Measurements from ENCODE around the gene ECD.

Gene ECD

DNA sequence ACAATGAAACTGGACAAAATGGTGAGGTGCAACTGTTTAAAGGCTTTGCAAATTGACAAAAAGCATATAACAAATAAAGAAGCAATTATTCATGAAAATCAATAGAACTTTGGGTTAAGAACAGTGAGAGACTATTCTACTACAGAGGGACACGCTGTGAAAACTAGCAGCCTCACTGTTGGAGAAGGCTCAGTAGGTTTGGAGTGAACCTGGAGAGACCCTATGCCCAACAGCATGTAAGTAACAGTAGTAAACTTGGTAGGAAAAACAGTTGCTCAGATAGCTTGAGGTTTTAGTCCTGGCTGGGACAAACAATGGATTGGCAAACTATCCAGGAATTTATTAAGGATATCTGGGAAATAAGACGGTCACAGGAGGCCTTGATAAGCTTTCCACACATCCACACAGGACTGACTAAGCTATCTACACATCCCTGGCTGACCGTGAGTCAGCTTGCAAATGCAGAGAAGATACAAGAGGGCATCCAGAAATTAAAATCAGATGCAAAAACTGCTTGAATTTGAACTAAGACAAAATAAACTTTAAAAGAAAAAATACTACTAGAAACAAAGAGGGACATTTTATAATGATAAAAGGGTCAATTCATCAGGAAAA lies 16.0 kb upstream of the ECD start:
- H4K91ac ChIP-seq (ENCODE audit: low read depth, low read length, poor library complexity) = no peak overlapping the region
- no peak overlapping the region for H3K14ac ChIP-seq (ENCODE audit: low read length)

GRCh38 chr10:73182568-73182967 lies 14.8 kb upstream of the ECD start:
- H3K4me2 ChIP-seq (ENCODE audit: insufficient read depth, low read length, poor library complexity, severe bottlenecking) = no peak overlapping the region
- no peak for DNase-seq (ENCODE audit: low spot score)
- no peak overlapping the region for H3K27ac ChIP-seq (replicated peaks; ENCODE audit: low read length)
- no peak overlapping the region for H3K4me3 ChIP-seq (ENCODE audit: low read length in 2 of 2)
- H3K79me1 ChIP-seq (ENCODE audit: low read depth, low read length) = no peaks in the 10 kb centered on the region
- no peak overlapping the region for H2AK5ac ChIP-seq (ENCODE audit: low read depth, low read length)
- no CpG with 5 or more reads among the region's 2 CpGs for WGBS, 2 donors (ENCODE audit: extremely low coverage in 2 of 2, insufficient read length in 2 of 2, insufficient replicate concordance in 1 of 2)
- H2AFZ ChIP-seq (ENCODE audit: low read length) = no peak overlapping the region
- H3K9ac ChIP-seq (ENCODE audit: low read depth, low read length, poor library complexity) = no peak overlapping the region
- H3K4ac ChIP-seq (ENCODE audit: low read length) = no peak overlapping the region
- H2BK5ac ChIP-seq (ENCODE audit: low read length) = no peak overlapping the region
- H3K23ac ChIP-seq (ENCODE audit: low read depth, low read length, poor library complexity) = no peak overlapping the region
- H3K18ac ChIP-seq (ENCODE audit: low read length) = no peak overlapping the region
- H4K8ac ChIP-seq (ENCODE audit: low read depth, low read length) = no peak overlapping the region
- H3K4me1 ChIP-seq (ENCODE audit: control insufficient read depth in 2 of 2, insufficient read depth in 1 of 2, low read depth in 1 of 2, low read length in 2 of 2) = no peaks in the 10 kb centered on the region
- no peak overlapping the region for H3K14ac ChIP-seq (ENCODE audit: low read length)
- H4K91ac ChIP-seq (ENCODE audit: low read depth, low read length, poor library complexity) = no peak overlapping the region
- H2BK12ac ChIP-seq (ENCODE audit: low read length) = no peak overlapping the region
- H3K36me3 ChIP-seq (replicated peaks in 1 of 2; ENCODE audit: control insufficient read depth in 2 of 2, insufficient read depth in 2 of 2, low read length in 2 of 2) = peaks cover 10 to 64% of the 10 kb centered on the region in 2 donors
- no peak overlapping the region for H2BK15ac ChIP-seq (ENCODE audit: low read length)
- H3K9me3 ChIP-seq (replicated peaks in 1 of 2; ENCODE audit: control insufficient read depth in 2 of 2, insufficient read depth in 1 of 2, low read depth in 1 of 2, low read length in 2 of 2) = no peaks in the 10 kb centered on the region
- H2BK120ac ChIP-seq (ENCODE audit: low read depth, low read length) = no peak overlapping the region
- no peaks in the 10 kb centered on the region for H3K27me3 ChIP-seq (ENCODE audit: control insufficient read depth in 3 of 3, insufficient read depth in 3 of 3, low read depth in 1 of 3, low read length in 3 of 3)

More for the DNA sequence above, 16.0 kb upstream of the ECD start:
- no CpG with 5 or more reads among the region's 3 CpGs for WGBS, 2 donors (ENCODE audit: extremely low coverage in 2 of 2, insufficient read length in 2 of 2, insufficient replicate concordance in 1 of 2)
- Histone ChIP-seq H3K18ac (ENCODE audit: low read length) (no peak overlapping the region), H4K8ac (ENCODE audit: low read depth, low read length) (no peak overlapping the region), H3K36me3 (replicated peaks in 1 of 2; ENCODE audit: control insufficient read depth in 2 of 2, insufficient read depth in 2 of 2, low read length in 2 of 2) (peaks cover 10 to 52% of the 10 kb centered on the region in 2 donors), H3K23ac (ENCODE audit: low read depth, low read length, poor library complexity) (no peak overlapping the region), H3K4me1 (ENCODE audit: control insufficient read depth in 2 of 2, insufficient read depth in 1 of 2, low read depth in 1 of 2, low read length in 2 of 2) (no peaks in the 10 kb centered on the region), H2BK120ac (ENCODE audit: low read depth, low read length) (no peak overlapping the region), H3K4me2 (ENCODE audit: insufficient read depth, low read length, poor library complexity, severe bottlenecking) (no peak overlapping the region), H3K27ac (replicated peaks; ENCODE audit: low read length) (no peak overlapping the region), H2AK5ac (ENCODE audit: low read depth, low read length) (no peak overlapping the region), H2AFZ (ENCODE audit: low read length) (no peak overlapping the region), H3K79me1 (ENCODE audit: low read depth, low read length) (no peaks in the 10 kb centered on the region), H3K4me3 (ENCODE audit: low read length in 2 of 2) (no peak overlapping the region), H2BK12ac (ENCODE audit: low read length) (no peak overlapping the region), H3K9me3 (replicated peaks in 1 of 2; ENCODE audit: control insufficient read depth in 2 of 2, insufficient read depth in 1 of 2, low read depth in 1 of 2, low read length in 2 of 2) (no peaks in the 10 kb centered on the region), H3K9ac (ENCODE audit: low read depth, low read length, poor library complexity) (no peak overlapping the region), H2BK15ac (ENCODE audit: low read length) (no peak overlapping the region), H3K27me3 (ENCODE audit: control insufficient read depth in 3 of 3, insufficient read depth in 3 of 3, low read depth in 1 of 3, low read length in 3 of 3) (no peaks in the 10 kb centered on the region), H3K4ac (ENCODE audit: low read length) (no peak overlapping the region), H2BK5ac (ENCODE audit: low read length) (no peak overlapping the region)
- no peak for DNase-seq (ENCODE audit: low spot score)

DNA sequence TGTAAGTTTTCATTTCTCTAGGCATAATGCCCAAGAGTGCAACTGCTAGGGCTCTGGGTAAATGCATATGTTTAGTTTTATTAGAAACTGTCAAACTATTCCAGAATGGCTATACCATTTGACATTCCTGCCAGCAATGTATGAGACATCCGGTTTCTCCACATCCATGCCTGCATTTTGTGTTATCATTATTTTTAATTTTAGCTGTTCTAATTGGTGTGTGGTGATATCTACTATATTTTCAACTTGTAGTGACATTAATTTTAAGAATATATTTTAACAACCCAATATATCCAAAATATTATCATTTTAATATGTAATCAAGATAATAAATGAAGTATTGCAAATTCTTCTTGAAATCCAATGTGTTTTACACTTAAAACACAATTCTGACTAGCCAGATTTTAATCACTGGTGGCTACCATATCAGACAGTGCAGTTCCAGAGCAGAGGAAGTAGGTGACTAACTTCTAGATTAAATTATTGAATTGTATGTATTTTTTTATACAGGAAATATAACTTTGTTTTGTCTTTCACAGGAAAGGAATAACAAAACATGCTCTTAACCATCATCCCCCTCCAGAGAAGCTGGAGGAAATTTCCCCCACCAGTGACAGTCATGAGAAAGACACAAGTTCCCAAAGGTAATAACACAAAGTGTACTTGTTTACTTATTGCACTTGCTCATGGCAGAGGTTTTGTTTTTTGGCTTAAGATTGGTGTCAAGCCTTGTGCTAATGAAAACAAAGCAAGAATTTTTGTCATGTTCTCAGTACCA lies 6.5 kb upstream of the ECD start:
- DNase-seq (ENCODE audit: low spot score) = no peak
- no peak overlapping the region for H3K4me2 ChIP-seq (ENCODE audit: insufficient read depth, low read length, poor library complexity, severe bottlenecking)
- no peak overlapping the region for H3K18ac ChIP-seq (ENCODE audit: low read length)
- H4K8ac ChIP-seq (ENCODE audit: low read depth, low read length) = no peak overlapping the region
- H2BK15ac ChIP-seq (ENCODE audit: low read length) = no peak overlapping the region
- WGBS, 2 donors (ENCODE audit: extremely low coverage in 2 of 2, insufficient read length in 2 of 2, insufficient replicate concordance in 1 of 2) = no CpG with 5 or more reads among the region's 1 CpG
- H3K36me3 ChIP-seq (replicated peaks in 1 of 2; ENCODE audit: control insufficient read depth in 2 of 2, insufficient read depth in 2 of 2, low read length in 2 of 2) = peaks cover 3 to 58% of the 10 kb centered on the region in 2 donors
- no peak overlapping the region for H3K27ac ChIP-seq (replicated peaks; ENCODE audit: low read length)
- no peak overlapping the region for H3K4ac ChIP-seq (ENCODE audit: low read length)
- H3K4me3 ChIP-seq (ENCODE audit: low read length in 2 of 2) = no peak overlapping the region
- H4K91ac ChIP-seq (ENCODE audit: low read depth, low read length, poor library complexity) = no peak overlapping the region
- no peak overlapping the region for H3K9ac ChIP-seq (ENCODE audit: low read depth, low read length, poor library complexity)
- H2BK12ac ChIP-seq (ENCODE audit: low read length) = no peak overlapping the region
- H3K4me1 ChIP-seq (ENCODE audit: control insufficient read depth in 2 of 2, insufficient read depth in 1 of 2, low read depth in 1 of 2, low read length in 2 of 2) = no peaks in the 10 kb centered on the region
- H3K23ac ChIP-seq (ENCODE audit: low read depth, low read length, poor library complexity) = no peak overlapping the region
- no peaks in the 10 kb centered on the region for H3K27me3 ChIP-seq (ENCODE audit: control insufficient read depth in 3 of 3, insufficient read depth in 3 of 3, low read depth in 1 of 3, low read length in 3 of 3)
- no peak overlapping the region for H2AFZ ChIP-seq (ENCODE audit: low read length)
- H2BK5ac ChIP-seq (ENCODE audit: low read length) = no peak overlapping the region
- no peaks in the 10 kb centered on the region for H3K9me3 ChIP-seq (replicated peaks in 1 of 2; ENCODE audit: control insufficient read depth in 2 of 2, insufficient read depth in 1 of 2, low read depth in 1 of 2, low read length in 2 of 2)
- H3K79me1 ChIP-seq (ENCODE audit: low read depth, low read length) = no peaks in the 10 kb centered on the region
- no peak overlapping the region for H3K14ac ChIP-seq (ENCODE audit: low read length)
- no peak overlapping the region for H2BK120ac ChIP-seq (ENCODE audit: low read depth, low read length)
- no peak overlapping the region for H2AK5ac ChIP-seq (ENCODE audit: low read depth, low read length)

DNA sequence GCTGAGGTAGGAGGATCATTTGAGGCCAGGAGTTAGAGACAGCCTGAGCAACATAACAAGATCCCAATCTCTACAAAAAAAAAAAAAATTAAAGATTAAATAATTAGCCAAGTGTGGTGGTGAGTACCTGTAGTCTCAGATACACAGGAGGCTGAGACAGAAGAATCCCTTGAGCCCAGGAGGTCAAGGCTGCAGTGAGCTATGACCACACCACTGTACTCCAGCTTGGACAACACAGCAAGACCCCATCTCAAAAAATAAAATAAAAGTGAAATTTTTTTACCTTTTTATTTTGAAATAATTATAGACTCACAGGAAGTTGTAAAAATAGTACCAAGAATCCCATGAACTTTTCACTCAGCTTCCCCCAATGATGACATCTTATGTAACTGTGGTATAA lies 5.1 kb upstream of the ECD start:
- H3K9me3 ChIP-seq (replicated peaks in 1 of 2; ENCODE audit: control insufficient read depth in 2 of 2, insufficient read depth in 1 of 2, low read depth in 1 of 2, low read length in 2 of 2) = no peaks in the 10 kb centered on the region
- no peaks in the 10 kb centered on the region for H3K27me3 ChIP-seq (ENCODE audit: control insufficient read depth in 3 of 3, insufficient read depth in 3 of 3, low read depth in 1 of 3, low read length in 3 of 3)
- H3K79me1 ChIP-seq (ENCODE audit: low read depth, low read length) = no peaks in the 10 kb centered on the region
- no peak overlapping the region for H3K14ac ChIP-seq (ENCODE audit: low read length)
- DNase-seq (ENCODE audit: low spot score) = no peak
- H2AFZ ChIP-seq (ENCODE audit: low read length) = no peak overlapping the region
- no peak overlapping the region for H3K4me2 ChIP-seq (ENCODE audit: insufficient read depth, low read length, poor library complexity, severe bottlenecking)
- H4K8ac ChIP-seq (ENCODE audit: low read depth, low read length) = no peak overlapping the region
- H2BK15ac ChIP-seq (ENCODE audit: low read length) = no peak overlapping the region
- H3K18ac ChIP-seq (ENCODE audit: low read length) = no peak overlapping the region
- H3K36me3 ChIP-seq (replicated peaks in 1 of 2; ENCODE audit: control insufficient read depth in 2 of 2, insufficient read depth in 2 of 2, low read length in 2 of 2) = peaks cover 3 to 45% of the 10 kb centered on the region in 2 donors
- H2BK5ac ChIP-seq (ENCODE audit: low read length) = no peak overlapping the region
- H3K4ac ChIP-seq (ENCODE audit: low read length) = no peak overlapping the region
- no peak overlapping the region for H4K91ac ChIP-seq (ENCODE audit: low read depth, low read length, poor library complexity)
- no peak overlapping the region for H2BK12ac ChIP-seq (ENCODE audit: low read length)
- peaks cover 0 to 3% of the 10 kb centered on the region in 2 donors for H3K4me1 ChIP-seq (ENCODE audit: control insufficient read depth in 2 of 2, insufficient read depth in 1 of 2, low read depth in 1 of 2, low read length in 2 of 2)
- no peak overlapping the region for H2BK120ac ChIP-seq (ENCODE audit: low read depth, low read length)
- no peak overlapping the region for H3K4me3 ChIP-seq (ENCODE audit: low read length in 2 of 2)
- H3K23ac ChIP-seq (ENCODE audit: low read depth, low read length, poor library complexity) = no peak overlapping the region
- H3K27ac ChIP-seq (replicated peaks; ENCODE audit: low read length) = no peak overlapping the region
- no peak overlapping the region for H3K9ac ChIP-seq (ENCODE audit: low read depth, low read length, poor library complexity)
- no peak overlapping the region for H2AK5ac ChIP-seq (ENCODE audit: low read depth, low read length)

Data from neuronal stem cell (in vitro differentiated cells).